GM12878 (cell line): ENCODE data around the gene HYCC2.

Source experiments
- BCL11A ChIP-seq: IDR thresholded peaks from 2 replicates; pipeline ENCODE4 v1.6.1; 2011; ENCODE audit warnings: low read depth, low read length
- BHLHE40 ChIP-seq, 2 experiments: fragments of 450-650 bp in 1 of 2; IDR thresholded peaks; 2 replicates each; pipeline ENCODE4 v1.6.1; 2011 to 2017; ENCODE audit warnings: low read depth in 2 of 2, borderline replicate concordance in 1 of 2, improper control_type of control experiment in 1 of 2, low read length in 1 of 2, mild to moderate bottlenecking in 1 of 2
- CBX5 ChIP-seq: sonication (generic); IDR thresholded peaks from 2 replicates; pipeline ENCODE4 v1.6.1; 2016; ENCODE audit warnings: low read depth, moderate library complexity, mild to moderate bottlenecking, inconsistent platforms
- EZH2 ChIP-seq: IDR thresholded peaks from 2 replicates; pipeline ENCODE4 v1.6.1; 2012; ENCODE audit warnings: low read depth, mild to moderate bottlenecking, control low read depth, inconsistent platforms, low read length, borderline replicate concordance; ENCODE audit not compliant: control insufficient read depth
- HCFC1 ChIP-seq: fragments of 150-350 bp; IDR thresholded peaks from 2 replicates; pipeline ENCODE4 v1.6.1; 2014; ENCODE audit warnings: low read length
- MXI1 ChIP-seq: fragments of 150-350 bp; IDR thresholded peaks from 2 replicates; pipeline ENCODE4 v1.6.1; 2011; ENCODE audit warnings: low read depth, mild to moderate bottlenecking, inconsistent platforms, low read length, improper control_type of control experiment
- MYC ChIP-seq: IDR thresholded peaks from 2 replicates; pipeline ENCODE4 v1.6.1; 2011; ENCODE audit warnings: mild to moderate bottlenecking, low read length, moderate library complexity, inconsistent platforms; ENCODE audit not compliant: insufficient read depth, insufficient replicate concordance, insufficient read length, severe bottlenecking
- PAX5 ChIP-seq: IDR thresholded peaks from 2 replicates; pipeline ENCODE4 v1.6.1; 2011; ENCODE audit warnings: low read depth, low read length, borderline replicate concordance
- POLR2A ChIP-seq: IDR thresholded peaks from 2 replicates; pipeline ENCODE4 v1.6.1; 2011; ENCODE audit warnings: low read depth, mild to moderate bottlenecking, low read length
- RAD21 ChIP-seq: IDR thresholded peaks from 2 replicates; pipeline ENCODE4 v1.6.1; 2011; ENCODE audit warnings: mild to moderate bottlenecking, low read depth, low read length, moderate library complexity; ENCODE audit not compliant: insufficient read depth
- REST ChIP-seq: IDR thresholded peaks from 2 replicates; pipeline ENCODE4 v1.6.1; 2012; ENCODE audit warnings: mild to moderate bottlenecking, low read depth, low read length
- SP1 ChIP-seq: IDR thresholded peaks from one replicate; pipeline ENCODE4 v1.6.1; 2011; ENCODE audit warnings: low read depth, low read length
- ZNF274 ChIP-seq: IDR thresholded peaks from one replicate; pipeline ENCODE4 v1.8.0; 2011; ENCODE audit not compliant: insufficient read length, insufficient read depth
- TF ChIP-seq, protein P1 (sequence below), 3 experiments: IDR thresholded peaks in 2 of 3; conservative IDR thresholded peaks in 1 of 3; 2 replicates each; pipeline ENCODE4 v1.5.1; 2011; ENCODE audit warnings: low read depth in 3 of 3, low read length in 3 of 3, mild to moderate bottlenecking in 3 of 3, control low read depth in 2 of 3, moderate library complexity in 2 of 3, inconsistent platforms in 1 of 3, mixed read lengths in 1 of 3; ENCODE audit not compliant: control insufficient read depth in 2 of 3, insufficient read depth in 1 of 3; ENCODE audit errors: extremely low read depth in 1 of 3

GRCh38 chr2:201090574-201090973 is 19.1 kb upstream of the HYCC2 start:
- TF ChIP-seq PAX5 (no peak), HCFC1 (no peak), ZNF274 (no peak), REST (no peak), MXI1 (no peak), EZH2 (no peak), BCL11A (no peak), BHLHE40 (IDR thresholded peaks at IDR 0.05; ENCODE audit: borderline replicate concordance in 1 of 2, low read depth in 2 of 2, low read length in 1 of 2) (no peak), POLR2A (no peak), RAD21 (no peak), CBX5 (no peak), MYC (no peak), SP1 (no peak)
- TF ChIP-seq, protein P1, sequence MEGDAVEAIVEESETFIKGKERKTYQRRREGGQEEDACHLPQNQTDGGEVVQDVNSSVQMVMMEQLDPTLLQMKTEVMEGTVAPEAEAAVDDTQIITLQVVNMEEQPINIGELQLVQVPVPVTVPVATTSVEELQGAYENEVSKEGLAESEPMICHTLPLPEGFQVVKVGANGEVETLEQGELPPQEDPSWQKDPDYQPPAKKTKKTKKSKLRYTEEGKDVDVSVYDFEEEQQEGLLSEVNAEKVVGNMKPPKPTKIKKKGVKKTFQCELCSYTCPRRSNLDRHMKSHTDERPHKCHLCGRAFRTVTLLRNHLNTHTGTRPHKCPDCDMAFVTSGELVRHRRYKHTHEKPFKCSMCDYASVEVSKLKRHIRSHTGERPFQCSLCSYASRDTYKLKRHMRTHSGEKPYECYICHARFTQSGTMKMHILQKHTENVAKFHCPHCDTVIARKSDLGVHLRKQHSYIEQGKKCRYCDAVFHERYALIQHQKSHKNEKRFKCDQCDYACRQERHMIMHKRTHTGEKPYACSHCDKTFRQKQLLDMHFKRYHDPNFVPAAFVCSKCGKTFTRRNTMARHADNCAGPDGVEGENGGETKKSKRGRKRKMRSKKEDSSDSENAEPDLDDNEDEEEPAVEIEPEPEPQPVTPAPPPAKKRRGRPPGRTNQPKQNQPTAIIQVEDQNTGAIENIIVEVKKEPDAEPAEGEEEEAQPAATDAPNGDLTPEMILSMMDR (IDR thresholded peaks at IDR 0.05 in 2 of 3, conservative IDR thresholded peaks at IDR 0.05 in 1 of 3; ENCODE audit: control insufficient read depth in 2 of 3, extremely low read depth in 1 of 3, insufficient read depth in 1 of 3, low read depth in 3 of 3, low read length in 3 of 3) = no peak
